ENCODE results near the gene ERVW-1.

- no peak for TF ChIP-seq CTCF (IDR thresholded peaks at IDR 0.05; ENCODE audit: insufficient read depth, low read length)
- TF ChIP-seq, protein P1, sequence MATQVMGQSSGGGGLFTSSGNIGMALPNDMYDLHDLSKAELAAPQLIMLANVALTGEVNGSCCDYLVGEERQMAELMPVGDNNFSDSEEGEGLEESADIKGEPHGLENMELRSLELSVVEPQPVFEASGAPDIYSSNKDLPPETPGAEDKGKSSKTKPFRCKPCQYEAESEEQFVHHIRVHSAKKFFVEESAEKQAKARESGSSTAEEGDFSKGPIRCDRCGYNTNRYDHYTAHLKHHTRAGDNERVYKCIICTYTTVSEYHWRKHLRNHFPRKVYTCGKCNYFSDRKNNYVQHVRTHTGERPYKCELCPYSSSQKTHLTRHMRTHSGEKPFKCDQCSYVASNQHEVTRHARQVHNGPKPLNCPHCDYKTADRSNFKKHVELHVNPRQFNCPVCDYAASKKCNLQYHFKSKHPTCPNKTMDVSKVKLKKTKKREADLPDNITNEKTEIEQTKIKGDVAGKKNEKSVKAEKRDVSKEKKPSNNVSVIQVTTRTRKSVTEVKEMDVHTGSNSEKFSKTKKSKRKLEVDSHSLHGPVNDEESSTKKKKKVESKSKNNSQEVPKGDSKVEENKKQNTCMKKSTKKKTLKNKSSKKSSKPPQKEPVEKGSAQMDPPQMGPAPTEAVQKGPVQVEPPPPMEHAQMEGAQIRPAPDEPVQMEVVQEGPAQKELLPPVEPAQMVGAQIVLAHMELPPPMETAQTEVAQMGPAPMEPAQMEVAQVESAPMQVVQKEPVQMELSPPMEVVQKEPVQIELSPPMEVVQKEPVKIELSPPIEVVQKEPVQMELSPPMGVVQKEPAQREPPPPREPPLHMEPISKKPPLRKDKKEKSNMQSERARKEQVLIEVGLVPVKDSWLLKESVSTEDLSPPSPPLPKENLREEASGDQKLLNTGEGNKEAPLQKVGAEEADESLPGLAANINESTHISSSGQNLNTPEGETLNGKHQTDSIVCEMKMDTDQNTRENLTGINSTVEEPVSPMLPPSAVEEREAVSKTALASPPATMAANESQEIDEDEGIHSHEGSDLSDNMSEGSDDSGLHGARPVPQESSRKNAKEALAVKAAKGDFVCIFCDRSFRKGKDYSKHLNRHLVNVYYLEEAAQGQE (IDR thresholded peaks at IDR 0.05; ENCODE audit: insufficient replicate concordance, low read depth) = no peak
- TF ChIP-seq POLR2AphosphoS5 (IDR thresholded peaks at IDR 0.05; ENCODE audit: low read depth) = no peak
- TF ChIP-seq GABPA (IDR thresholded peaks at IDR 0.05; ENCODE audit: low read depth) = no peak
Observed at GRCh38 chr7:92456236-92456635, 21.5 kb downstream of the ERVW-1 start.

Data from HL-60 (cell line).